HCT116 (cell line): ENCODE measurements around the gene TTF1. TPM values are rescaled to one million over a fixed set of nuclear protein-coding genes. Genes with fewer than 3 reads are reported as not detected.

Experiments
- ATAC-seq: fragments of 200-7000 bp; cut with Tn5 transposase; 2 replicates; pipeline ENCODE4 v1.9.1; 2020; ENCODE audit warnings: mild to moderate bottlenecking, moderate library complexity
- BruUV-seq: library from RNA; stranded (reverse); fragments of 400-500 nt; replicated peaks from 2 replicates; lab custom pipeline; 2021; lab: Mats Ljungman, UMichigan
- CTCF ChIA-PET: fragments of 300-600 bp; sonication (Branson Sonifier 250); formaldehyde crosslinking; loops from one replicate; lab custom pipeline; 2021; ENCODE audit warnings: antibody characterized with exemption; lab: Charles Lee
- POLR2A ChIA-PET: fragments of 300-600, 350-600 bp; sonication (Branson Sonifier 250); formaldehyde crosslinking; loops from one replicate; lab custom pipeline; 2021; ENCODE audit warnings: antibody characterized with exemption; lab: Charles Lee
- RAD21 ChIA-PET, 2 experiments: fragments of 300-600 bp; sonication (Branson Sonifier 250); formaldehyde crosslinking; loops; one replicate each; lab custom pipeline; 2023; ENCODE audit warnings: low total read pairs in 2 of 2; ENCODE audit not compliant: uncharacterized antibody in 2 of 2, unreplicated experiment in 2 of 2, low non-redundant PET in 1 of 2; lab: Charles Lee
- DNase-seq: peaks from one replicate; pipeline ENCODE4 v3.0.0-alpha.2; 2010; ENCODE audit warnings: low read depth, low spot score
- H2AFZ ChIP-seq: fragments of 200-600 bp; shearing (Covaris generic), sonication (generic); 2 replicates; pipeline ENCODE4 v1.6.1; 2017; ENCODE audit warnings: low read depth, mixed run types, mixed read lengths, antibody characterized with exemption, low read length; ENCODE audit not compliant: poor library complexity, severe bottlenecking
- H3K27ac ChIP-seq: 2 replicates; pipeline ENCODE4 v1.5.1; 2012; ENCODE audit warnings: low read depth, low read length
- H3K27me3 ChIP-seq: fragments of 200-600 bp; sonication (generic); 2 replicates; pipeline ENCODE4 v1.6.1; 2016; ENCODE audit warnings: mixed run types, low read length, mixed read lengths; ENCODE audit not compliant: insufficient read depth
- H3K36me3 ChIP-seq, 2 experiments: fragments of 200-500 bp in 1 of 2; fragments of 200-600 bp in 1 of 2; sonication (Bioruptor generic) in 1 of 2; sonication (generic) in 1 of 2; 2 replicates each; pipeline versions ENCODE4 v1.5.1 to v1.6.1; 2014 to 2016; ENCODE audit warnings: low read length in 2 of 2, inconsistent platforms in 1 of 2, mixed read lengths in 1 of 2, mixed run types in 1 of 2; ENCODE audit not compliant: insufficient read depth in 2 of 2, control insufficient read depth in 1 of 2
- H3K4me1 ChIP-seq, 2 experiments: fragments of 200-600 bp in 1 of 2; sonication (generic) in 1 of 2; 2 replicates each; pipeline versions ENCODE4 v1.5.1 to v1.6.1; 2012 to 2017; ENCODE audit warnings: low read length in 2 of 2, inconsistent platforms in 1 of 2, mild to moderate bottlenecking in 1 of 2, mixed read lengths in 1 of 2, mixed run types in 1 of 2, moderate library complexity in 1 of 2; ENCODE audit not compliant: insufficient read depth in 2 of 2, control insufficient read depth in 1 of 2
- H3K4me2 ChIP-seq: fragments of 200-600 bp; sonication (generic); 2 replicates; pipeline ENCODE4 v1.6.1; 2017; ENCODE audit warnings: mixed run types, low read length, mixed read lengths
- H3K4me3 ChIP-seq, 2 experiments: fragments of 200-600 bp in 1 of 2; sonication (generic) in 1 of 2; replicated peaks in 1 of 2; 2 replicates each; pipeline ENCODE4 v1.5.1; 2011 to 2016; ENCODE audit warnings: low read length in 2 of 2, control low read depth in 1 of 2, low read depth in 1 of 2, mild to moderate bottlenecking in 1 of 2, mixed read lengths in 1 of 2, mixed run types in 1 of 2
- H3K79me2 ChIP-seq: fragments of 200-600 bp; sonication (generic); 2 replicates; pipeline ENCODE4 v1.6.1; 2017; ENCODE audit warnings: mild to moderate bottlenecking, mixed run types, low read length, moderate library complexity, mixed read lengths; ENCODE audit not compliant: insufficient read depth
- H3K9ac ChIP-seq: fragments of 200-600 bp; sonication (generic); 2 replicates; pipeline ENCODE4 v1.6.1; 2016; ENCODE audit warnings: low read length, mixed read lengths
- H3K9me2 ChIP-seq: fragments of 200-600 bp; sonication (generic), shearing (Covaris generic); 2 replicates; pipeline ENCODE4 v1.6.1; 2017; ENCODE audit warnings: mixed run types, mild to moderate bottlenecking, moderate library complexity; ENCODE audit not compliant: insufficient read depth
- H3K9me3 ChIP-seq, 2 experiments: fragments of 200-500 bp in 1 of 2; fragments of 200-600 bp in 1 of 2; sonication (Bioruptor generic) in 1 of 2; sonication (generic) in 1 of 2; 2 replicates each; pipeline ENCODE4 v1.6.1; 2014 to 2017; ENCODE audit warnings: low read length in 2 of 2, mixed read lengths in 2 of 2, inconsistent platforms in 1 of 2, low read depth in 1 of 2, mild to moderate bottlenecking in 1 of 2, mixed run types in 1 of 2, moderate library complexity in 1 of 2; ENCODE audit not compliant: control insufficient read depth in 1 of 2, insufficient read depth in 1 of 2
- H4K20me1 ChIP-seq: fragments of 200-600 bp; sonication (generic), shearing (Covaris generic); 2 replicates; pipeline ENCODE4 v1.6.1; 2017; ENCODE audit warnings: mixed run types, mild to moderate bottlenecking, moderate library complexity; ENCODE audit not compliant: insufficient read depth
- EGR1 ChIP-seq: IDR thresholded peaks from 2 replicates; pipeline ENCODE4 v1.6.1; 2012; ENCODE audit warnings: low read depth
- ELF1 ChIP-seq: IDR thresholded peaks from 2 replicates; pipeline ENCODE4 v1.6.1; 2012; ENCODE audit warnings: low read depth, borderline replicate concordance
- EZH2 ChIP-seq: fragments of 200-600 bp; sonication (generic); IDR thresholded peaks from 2 replicates; pipeline ENCODE4 v1.6.1; 2017; ENCODE audit warnings: antibody characterized with exemption, mixed run types
- EZH2phosphoT487 ChIP-seq: fragments of 200-600 bp; IDR thresholded peaks from 2 replicates; pipeline ENCODE4 v1.6.1; 2018; ENCODE audit warnings: antibody characterized with exemption, borderline replicate concordance
- POLR2A ChIP-seq: IDR thresholded peaks from 2 replicates; pipeline ENCODE4 v1.7.0; 2011; ENCODE audit warnings: borderline replicate concordance; ENCODE audit not compliant: insufficient read depth, insufficient read length; ENCODE audit errors: extremely low read depth
- POLR2AphosphoS5 ChIP-seq: IDR thresholded peaks from 2 replicates; pipeline ENCODE4 v1.6.1; 2011; ENCODE audit warnings: mild to moderate bottlenecking, low read depth, low read length, moderate library complexity
- SIN3A ChIP-seq: IDR thresholded peaks from 2 replicates; pipeline ENCODE4 v1.6.1; 2012; ENCODE audit warnings: low read depth
- SRF ChIP-seq: IDR thresholded peaks from 2 replicates; pipeline ENCODE4 v1.6.1; 2012; ENCODE audit warnings: low read depth
- TCF7L2 ChIP-seq: IDR thresholded peaks from 2 replicates; pipeline ENCODE4 v1.7.0; 2011; ENCODE audit warnings: borderline replicate concordance, inconsistent platforms; ENCODE audit not compliant: insufficient read depth, insufficient read length; ENCODE audit errors: extremely low read depth
- YY1 ChIP-seq: IDR thresholded peaks from 2 replicates; pipeline ENCODE4 v1.6.1; 2011; ENCODE audit warnings: low read length, low read depth, moderate library complexity, mild to moderate bottlenecking; ENCODE audit not compliant: insufficient replicate concordance; ENCODE audit errors: extremely low read depth
- ZFX ChIP-seq: fragments of 450-650 bp; IDR thresholded peaks from 2 replicates; pipeline ENCODE4 v1.6.1; 2017
- ZNF274 ChIP-seq: fragments of 200-500 bp; sonication (Bioruptor generic); IDR thresholded peaks from 2 replicates; pipeline ENCODE4 v1.6.1; 2014; ENCODE audit warnings: mild to moderate bottlenecking, low read depth, low read length, inconsistent platforms
- intact Hi-C: fragments of 100-400 bp; cut with micrococcal nuclease; formaldehyde crosslinking; loops from 2 replicates; pipeline ENCODE4 v1.10.0; 2022
- total RNA-seq: library from RNA; stranded (reverse); gene quantifications from one replicate; pipeline ENCODE4 v1.2.1, GENCODE V29; 2021; ENCODE audit not compliant: unreplicated experiment

Gene TTF1
- total RNA-seq, 1 experiment from 2014 or later, result 14.5 TPM

DNA sequence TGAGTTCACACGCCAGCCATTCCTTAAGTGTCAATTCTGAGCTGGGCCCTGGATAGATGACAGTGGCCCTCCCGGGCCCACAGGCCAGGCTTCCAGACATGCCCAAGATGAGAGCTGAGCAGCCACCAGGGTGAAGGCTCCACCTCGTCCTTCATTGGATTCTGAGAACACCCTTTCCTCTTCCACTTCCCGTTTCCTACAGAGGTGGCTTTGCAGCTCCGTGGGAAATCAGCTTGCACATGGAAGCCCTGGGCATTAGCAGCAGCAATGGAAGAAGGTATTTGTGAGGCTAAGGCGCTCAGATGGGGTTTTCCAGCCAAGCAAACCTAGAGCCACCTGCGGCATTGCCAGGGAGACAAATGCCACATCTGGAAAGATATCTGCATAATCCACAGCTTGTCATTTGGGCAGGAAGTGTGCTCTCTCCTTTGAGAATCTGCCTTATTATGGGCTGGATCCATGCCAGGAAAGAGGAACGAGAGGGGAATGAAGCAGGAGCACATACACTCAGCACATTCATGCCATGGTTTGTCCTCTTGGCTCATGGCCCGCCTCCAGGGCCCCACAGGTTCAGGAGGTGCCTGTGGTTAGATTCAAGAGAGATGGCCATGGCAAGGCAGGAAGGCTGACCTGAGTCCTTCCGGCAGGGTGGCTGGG lies 37.4 kb upstream of the TTF1 start:
- H3K27me3 ChIP-seq, result no peaks in the 10 kb centered on the region
- CTCF ChIA-PET, result no interaction called here
- H3K9me3 ChIP-seq, result no peaks in the 10 kb centered on the region
- no peak overlapping the region for H3K9ac ChIP-seq
- DNase-seq (no peak), ATAC-seq (no peak)
- no peak overlapping the region for H3K4me2 ChIP-seq
- RAD21 ChIA-PET, result no interaction called here
- H3K4me1 ChIP-seq, result no peaks in the 10 kb centered on the region
- POLR2A ChIA-PET, result no interaction called here
- intact Hi-C loops, result no loop called here
- no peaks in the 10 kb centered on the region for H3K79me2 ChIP-seq
- H3K27ac ChIP-seq, result no peak overlapping the region
- H3K9me2 ChIP-seq, result no peaks in the 10 kb centered on the region
- no peak overlapping the region for H2AFZ ChIP-seq
- no peak for TF ChIP-seq POLR2AphosphoS5
- no peak for TF ChIP-seq YY1
- no peak for TF ChIP-seq SIN3A
- TF ChIP-seq EZH2, result no peak
- no peak for TF ChIP-seq ZNF274
- no peak for TF ChIP-seq POLR2A
- TF ChIP-seq SRF, result no peak
- TF ChIP-seq EZH2phosphoT487, result no peak
- TF ChIP-seq EGR1, result no peak
- no peak overlapping the region for H3K4me3 ChIP-seq
- H4K20me1 ChIP-seq, result no peaks in the 10 kb centered on the region
- BruUV-seq, result no TSS peak
- H3K36me3 ChIP-seq, result no peaks in the 10 kb centered on the region

DNA sequence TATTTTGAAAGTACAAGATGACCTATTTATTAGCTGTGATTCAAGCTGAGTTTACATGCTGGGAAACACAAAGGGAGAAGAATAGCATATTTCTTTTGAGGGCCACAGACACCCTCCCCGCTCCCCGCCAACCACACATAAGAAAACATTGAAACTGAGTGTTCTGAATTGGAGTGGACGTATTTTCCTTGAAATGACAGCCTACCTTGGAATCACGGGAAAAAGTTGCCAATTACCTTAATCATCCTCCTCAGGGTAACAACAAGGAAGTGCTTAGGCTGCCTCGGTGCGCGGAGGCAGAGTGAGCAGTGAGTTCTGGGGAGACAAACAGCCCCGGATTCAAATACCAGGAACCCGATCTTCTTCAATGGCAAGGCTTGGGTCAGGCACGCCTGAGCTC lies 34.8 kb upstream of the TTF1 start:
- Histone ChIP-seq H3K4me3 (no peak overlapping the region), H3K27me3 (no peaks in the 10 kb centered on the region)
- TF ChIP-seq SIN3A (no peak), YY1 (no peak), ZNF274 (no peak), SRF (no peak), EZH2phosphoT487 (no peak), ZFX (no peak), EZH2 (no peak), POLR2AphosphoS5 (no peak), TCF7L2 (no peak), ELF1 (no peak)
- TF ChIP-seq, all 23 proteins: peak for 0
- Histone ChIP-seq H3K4me1 (no peaks in the 10 kb centered on the region), H3K36me3 (no peaks in the 10 kb centered on the region), H3K9me2 (no peaks in the 10 kb centered on the region), H3K9ac (no peak overlapping the region), H3K79me2 (no peaks in the 10 kb centered on the region), H2AFZ (no peak overlapping the region), H3K4me2 (no peak overlapping the region), H3K27ac (no peak overlapping the region), H3K9me3 (no peaks in the 10 kb centered on the region), H4K20me1 (no peaks in the 10 kb centered on the region)
- no peak for ATAC-seq
- intact Hi-C loops, result no loop called here
- RAD21 ChIA-PET, result no interaction called here
- DNase-seq, result no peak
- CTCF ChIA-PET, result no interaction called here
- POLR2A ChIA-PET, result no interaction called here
- no TSS peak for BruUV-seq
